HG02588 (cell line): Measurements from ENCODE around the gene KRT76.

Experiments
- ATAC-seq: cut with Tn5 transposase; IDR thresholded peaks from one replicate; pipeline ENCODE4 v1.9.1; 2021; ENCODE audit warnings: mild to moderate bottlenecking, moderate library complexity; ENCODE audit not compliant: unreplicated experiment

KRT76 gene

GRCh38 chr12:52813885-52814709, 37.0 kb upstream of the KRT76 start, which contains the start of gene KRT4:
KRT4 (minus strand) TSS chr12:52814116; CDS start chr12:52814058, 58 bp downstream.
- ATAC-seq: no peak

GRCh38 chr12:52813203-52813819, 36.2 kb upstream of the KRT76 start:
- no peak for ATAC-seq

GRCh38 chr12:52812749-52813148, 35.6 kb upstream of the KRT76 start:
- ATAC-seq: no peak

- ATAC-seq: no peak
Observed at GRCh38 chr12:52812073-52812400, 34.9 kb upstream of the KRT76 start.

GRCh38 chr12:52811191-52812072, 34.3 kb upstream of the KRT76 start:
- no peak for ATAC-seq

GRCh38 chr12:52810554-52810953, 33.4 kb upstream of the KRT76 start:
- no peak for ATAC-seq

- no peak for ATAC-seq
Observed at GRCh38 chr12:52809166-52809565, 32.0 kb upstream of the KRT76 start.

GRCh38 chr12:52808573-52809160, 31.5 kb upstream of the KRT76 start:
- ATAC-seq: no peak

GRCh38 chr12:52807544-52808470, 30.7 kb upstream of the KRT76 start:
- ATAC-seq: no peak

- ATAC-seq: no peak
Observed at GRCh38 chr12:52806821-52807543, 29.8 kb upstream of the KRT76 start.

GRCh38 chr12:52806169-52806811, 29.1 kb upstream of the KRT76 start:
- ATAC-seq: no peak

GRCh38 chr12:52805739-52806138, 28.6 kb upstream of the KRT76 start:
- ATAC-seq: no peak

GRCh38 chr12:52805000-52805399, 27.9 kb upstream of the KRT76 start:
- ATAC-seq: no peak

- ATAC-seq: no peak
Observed at GRCh38 chr12:52802442-52802841, 25.3 kb upstream of the KRT76 start.

GRCh38 chr12:52801773-52802172, 24.6 kb upstream of the KRT76 start:
- no peak for ATAC-seq

GRCh38 chr12:52800259-52800917, 23.2 kb upstream of the KRT76 start:
- no peak for ATAC-seq

GRCh38 chr12:52799505-52800211, 22.5 kb upstream of the KRT76 start:
- no peak for ATAC-seq
